GM12872 (cell line): ENCODE data around the gene SIM2.

Experiments used
- TF ChIP-seq, protein P1 (sequence below): IDR thresholded peaks from 3 replicates; pipeline ENCODE4 v1.5.1; 2011; ENCODE audit warnings: low read depth, mild to moderate bottlenecking, low read length, moderate library complexity; ENCODE audit not compliant: insufficient read depth

Gene SIM2

DNA sequence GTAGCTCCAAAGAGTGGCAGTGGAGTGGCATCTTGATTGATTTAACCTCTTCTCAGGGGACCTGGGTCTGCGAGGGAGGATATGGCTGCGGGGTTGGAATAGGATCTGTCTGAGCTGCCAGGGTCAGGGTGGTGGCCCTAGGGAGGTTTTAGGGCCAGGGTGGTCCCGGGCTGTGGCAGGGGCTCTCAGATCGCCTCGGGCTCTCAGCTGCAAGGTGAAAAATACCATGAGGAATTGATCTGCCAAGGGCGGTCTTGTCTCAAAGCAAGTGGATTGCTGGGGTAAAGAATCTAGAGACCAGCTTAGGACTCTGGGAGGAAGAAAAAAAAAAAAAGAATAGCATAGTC lies 3.7 kb downstream of the SIM2 start:
- TF ChIP-seq, protein P1, sequence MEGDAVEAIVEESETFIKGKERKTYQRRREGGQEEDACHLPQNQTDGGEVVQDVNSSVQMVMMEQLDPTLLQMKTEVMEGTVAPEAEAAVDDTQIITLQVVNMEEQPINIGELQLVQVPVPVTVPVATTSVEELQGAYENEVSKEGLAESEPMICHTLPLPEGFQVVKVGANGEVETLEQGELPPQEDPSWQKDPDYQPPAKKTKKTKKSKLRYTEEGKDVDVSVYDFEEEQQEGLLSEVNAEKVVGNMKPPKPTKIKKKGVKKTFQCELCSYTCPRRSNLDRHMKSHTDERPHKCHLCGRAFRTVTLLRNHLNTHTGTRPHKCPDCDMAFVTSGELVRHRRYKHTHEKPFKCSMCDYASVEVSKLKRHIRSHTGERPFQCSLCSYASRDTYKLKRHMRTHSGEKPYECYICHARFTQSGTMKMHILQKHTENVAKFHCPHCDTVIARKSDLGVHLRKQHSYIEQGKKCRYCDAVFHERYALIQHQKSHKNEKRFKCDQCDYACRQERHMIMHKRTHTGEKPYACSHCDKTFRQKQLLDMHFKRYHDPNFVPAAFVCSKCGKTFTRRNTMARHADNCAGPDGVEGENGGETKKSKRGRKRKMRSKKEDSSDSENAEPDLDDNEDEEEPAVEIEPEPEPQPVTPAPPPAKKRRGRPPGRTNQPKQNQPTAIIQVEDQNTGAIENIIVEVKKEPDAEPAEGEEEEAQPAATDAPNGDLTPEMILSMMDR, result no peak

DNA sequence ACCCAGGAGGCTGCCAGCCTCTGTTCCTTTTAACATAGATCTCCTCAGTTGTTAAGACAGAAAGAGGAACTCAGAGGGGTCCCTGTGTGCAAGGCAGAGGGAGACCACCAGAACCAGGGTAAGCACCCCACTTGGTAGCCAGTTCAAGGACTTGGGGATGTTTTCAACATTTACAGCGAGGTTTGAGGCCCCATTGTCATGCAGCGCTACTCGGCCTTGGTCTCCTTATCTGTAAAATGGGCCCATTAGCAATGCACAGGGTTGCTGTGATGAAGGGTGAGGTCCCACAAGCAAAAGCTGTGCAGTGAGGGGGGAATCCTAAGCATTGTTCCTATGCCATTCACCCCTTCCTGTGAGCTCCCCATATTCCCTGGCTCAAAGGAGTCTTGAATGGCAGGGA lies 4.2 kb downstream of the SIM2 start:
- TF ChIP-seq, protein P1, result no peak

DNA sequence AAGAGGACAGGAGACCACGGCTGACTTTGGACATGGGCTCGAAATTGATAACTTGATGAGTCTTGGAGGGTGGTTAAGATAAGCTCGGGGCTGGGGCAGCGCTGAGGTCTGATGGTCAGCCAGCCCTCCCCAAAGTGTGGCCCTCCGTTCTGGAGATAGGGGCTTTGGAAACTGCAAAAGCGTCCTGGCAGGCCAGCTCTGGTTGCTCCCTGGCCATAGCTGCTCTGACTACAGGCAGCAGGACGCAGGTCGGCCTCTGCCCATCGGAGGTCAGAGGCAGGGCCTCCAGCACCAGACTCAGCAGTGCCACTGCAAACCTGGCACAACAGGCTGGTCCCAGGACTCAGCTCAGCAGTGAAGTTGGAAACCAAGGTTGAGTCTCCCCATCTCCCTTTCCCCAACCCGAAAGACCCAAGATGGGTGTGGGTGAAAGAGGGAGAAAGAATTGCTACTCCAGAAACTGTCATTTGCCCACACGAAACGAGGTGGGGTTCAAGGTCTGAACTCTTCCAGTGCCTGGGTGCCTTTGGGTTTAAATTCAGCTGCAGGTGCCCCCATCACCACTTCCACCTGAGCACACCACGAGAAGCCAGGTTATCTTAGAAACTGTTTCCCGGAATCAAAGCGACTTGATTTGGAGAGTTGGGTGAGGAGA lies 4.8 kb downstream of the SIM2 start:
- TF ChIP-seq, protein P1, result no peak

DNA sequence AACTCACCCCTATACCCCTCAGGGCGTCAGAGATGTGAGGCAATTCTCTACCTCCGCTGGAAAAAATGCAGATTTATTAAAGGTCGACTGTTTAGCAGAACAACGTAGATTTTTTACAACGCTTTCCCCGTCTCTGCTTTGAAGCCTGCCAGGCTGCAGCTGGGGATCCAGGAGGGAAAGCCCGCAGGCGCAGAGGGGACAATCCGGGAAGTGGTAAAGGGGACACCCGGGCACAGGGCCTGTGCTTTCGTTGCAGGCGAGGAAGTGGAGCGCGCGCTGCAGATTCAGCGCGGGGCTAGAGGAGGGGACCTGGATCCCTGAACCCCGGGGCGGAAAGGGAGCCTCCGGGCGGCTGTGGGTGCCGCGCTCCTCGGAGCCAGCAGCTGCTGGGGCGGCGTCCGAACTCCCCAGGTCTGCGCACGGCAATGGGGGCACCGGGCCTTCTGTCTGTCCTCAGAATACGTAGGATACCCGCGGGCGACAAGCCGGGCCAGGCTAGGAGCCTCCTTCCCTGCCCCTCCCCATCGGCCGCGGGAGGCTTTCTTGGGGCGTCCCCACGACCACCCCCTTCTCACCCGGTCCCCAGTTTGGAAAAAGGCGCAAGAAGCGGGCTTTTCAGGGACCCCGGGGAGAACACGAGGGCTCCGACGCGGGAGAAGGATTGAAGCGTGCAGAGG lies 5.5 kb downstream of the SIM2 start:
- TF ChIP-seq, protein P1, result no peak

DNA sequence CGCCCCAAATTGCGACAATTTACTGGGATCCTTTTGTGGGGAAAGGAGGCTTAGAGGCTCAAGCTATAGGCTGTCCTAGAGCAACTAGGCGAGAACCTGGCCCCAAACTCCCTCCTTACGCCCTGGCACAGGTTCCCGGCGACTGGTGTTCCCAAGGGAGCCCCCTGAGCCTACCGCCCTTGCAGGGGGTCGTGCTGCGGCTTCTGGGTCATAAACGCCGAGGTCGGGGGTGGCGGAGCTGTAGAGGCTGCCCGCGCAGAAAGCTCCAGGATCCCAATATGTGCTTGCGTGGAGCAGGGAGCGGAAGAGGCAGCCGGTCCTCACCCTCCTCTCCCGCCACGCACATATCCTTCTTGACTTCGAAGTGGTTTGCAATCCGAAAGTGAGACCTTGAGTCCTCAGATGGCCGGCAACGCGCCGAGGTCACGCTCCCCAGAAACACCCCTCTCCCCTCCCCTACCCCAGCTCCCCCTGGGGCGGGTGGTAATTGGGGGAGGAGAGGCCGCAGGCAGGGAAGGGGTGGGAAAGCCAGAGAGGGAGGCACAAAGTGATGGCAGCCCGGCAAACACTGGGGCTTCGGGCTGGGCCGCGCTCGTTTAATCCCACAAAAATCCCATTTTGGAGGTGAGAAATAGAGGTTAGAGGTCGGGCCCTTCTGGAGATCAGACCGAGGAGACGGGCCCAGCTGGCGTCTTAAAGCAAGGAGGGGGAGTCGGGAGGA lies 6.2 kb downstream of the SIM2 start:
- TF ChIP-seq, protein P1, result no peak

DNA sequence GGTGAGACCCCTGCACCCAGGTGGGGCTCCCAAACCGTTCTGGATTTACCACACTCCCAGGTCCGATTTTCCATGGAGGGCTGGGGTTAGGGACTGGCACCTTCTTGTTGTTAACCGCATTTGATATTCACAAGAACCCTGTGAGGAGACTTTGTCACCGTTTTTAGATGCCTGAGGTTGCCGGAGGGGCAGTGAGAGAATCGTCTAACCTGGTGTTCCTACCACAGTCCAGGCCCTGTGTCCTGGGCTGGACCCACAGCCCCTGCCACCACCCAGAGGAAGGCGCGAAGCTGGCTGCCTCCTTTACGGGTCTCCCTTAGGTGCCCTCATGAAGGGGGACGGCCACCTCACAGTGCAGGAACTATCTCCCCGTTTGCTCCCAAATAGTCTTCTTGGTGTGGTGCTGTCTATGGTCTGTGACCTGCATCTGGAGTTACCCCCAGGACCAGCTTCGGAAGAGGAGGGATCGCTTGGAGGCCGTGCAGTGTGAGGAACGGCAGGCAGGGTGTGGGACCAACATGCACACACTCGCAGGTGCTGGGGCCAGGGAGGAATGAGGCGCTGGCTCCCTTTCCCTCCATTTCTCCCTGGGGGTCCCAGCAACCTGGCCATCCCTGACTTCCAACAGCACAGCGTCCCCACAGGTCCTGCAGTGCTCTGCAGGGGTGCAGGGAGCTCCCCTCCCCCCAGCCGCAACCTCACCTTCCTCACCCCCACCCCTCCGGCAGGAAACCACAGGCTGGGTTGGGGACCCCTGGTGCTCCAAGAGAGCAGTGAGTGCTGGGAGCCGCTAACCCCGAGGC lies 7.0 kb downstream of the SIM2 start:
- TF ChIP-seq, protein P1, result peak; percentile 56

DNA sequence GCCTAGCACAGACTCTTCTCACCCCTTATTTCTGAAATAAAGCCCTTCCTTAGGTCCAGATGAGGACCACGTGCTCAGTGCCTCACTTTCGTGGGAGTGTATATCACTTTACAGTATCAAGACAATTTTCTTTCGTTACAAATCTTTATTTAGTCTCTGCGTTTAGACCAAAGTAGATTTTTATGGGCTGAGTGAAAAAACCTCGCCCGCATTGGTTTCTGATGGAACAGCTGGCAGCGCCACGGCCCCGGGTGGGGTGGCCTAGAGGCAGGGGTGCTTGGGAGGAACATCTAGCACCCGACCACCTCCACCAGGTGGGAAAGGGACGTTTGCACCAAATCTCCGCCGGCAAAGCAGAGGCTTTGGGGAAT lies 7.6 kb downstream of the SIM2 start:
- TF ChIP-seq, protein P1, result no peak
